ENCODE data around the gene CFAP300.

DNA sequence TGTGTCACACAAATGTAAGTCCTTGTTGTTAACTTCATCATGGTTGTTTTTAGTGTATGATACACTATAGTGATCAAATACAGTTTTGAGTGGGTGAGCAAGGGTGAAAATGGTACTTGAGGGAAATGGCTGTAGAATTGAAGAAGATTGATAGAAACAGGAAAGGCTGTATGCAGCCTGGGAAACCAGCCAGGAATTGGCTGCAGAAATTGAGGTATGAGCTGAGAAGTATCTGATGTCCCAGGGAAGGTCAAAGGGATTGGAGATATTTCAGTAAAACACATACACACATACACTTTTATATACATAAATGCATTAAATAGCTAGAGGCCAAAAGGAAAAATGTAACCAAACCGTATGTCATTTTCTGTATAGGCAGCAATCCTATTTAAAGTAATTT is 49.9 kb downstream of the CFAP300 start:
- TF ChIP-seq, protein P1, sequence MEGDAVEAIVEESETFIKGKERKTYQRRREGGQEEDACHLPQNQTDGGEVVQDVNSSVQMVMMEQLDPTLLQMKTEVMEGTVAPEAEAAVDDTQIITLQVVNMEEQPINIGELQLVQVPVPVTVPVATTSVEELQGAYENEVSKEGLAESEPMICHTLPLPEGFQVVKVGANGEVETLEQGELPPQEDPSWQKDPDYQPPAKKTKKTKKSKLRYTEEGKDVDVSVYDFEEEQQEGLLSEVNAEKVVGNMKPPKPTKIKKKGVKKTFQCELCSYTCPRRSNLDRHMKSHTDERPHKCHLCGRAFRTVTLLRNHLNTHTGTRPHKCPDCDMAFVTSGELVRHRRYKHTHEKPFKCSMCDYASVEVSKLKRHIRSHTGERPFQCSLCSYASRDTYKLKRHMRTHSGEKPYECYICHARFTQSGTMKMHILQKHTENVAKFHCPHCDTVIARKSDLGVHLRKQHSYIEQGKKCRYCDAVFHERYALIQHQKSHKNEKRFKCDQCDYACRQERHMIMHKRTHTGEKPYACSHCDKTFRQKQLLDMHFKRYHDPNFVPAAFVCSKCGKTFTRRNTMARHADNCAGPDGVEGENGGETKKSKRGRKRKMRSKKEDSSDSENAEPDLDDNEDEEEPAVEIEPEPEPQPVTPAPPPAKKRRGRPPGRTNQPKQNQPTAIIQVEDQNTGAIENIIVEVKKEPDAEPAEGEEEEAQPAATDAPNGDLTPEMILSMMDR (conservative IDR thresholded peaks at IDR 0.05): no peak
- TF ChIP-seq ZFX (IDR thresholded peaks at IDR 0.05): no peak
